NCI-H748 (cell line): ENCODE data around the gene NR1D1.

Source experiments
- DNase-seq: peaks from one replicate; lab custom pipeline; 2025; ENCODE audit not compliant: unreplicated experiment; lab: John Stamatoyannopoulos, UW

NR1D1 gene

DNA sequence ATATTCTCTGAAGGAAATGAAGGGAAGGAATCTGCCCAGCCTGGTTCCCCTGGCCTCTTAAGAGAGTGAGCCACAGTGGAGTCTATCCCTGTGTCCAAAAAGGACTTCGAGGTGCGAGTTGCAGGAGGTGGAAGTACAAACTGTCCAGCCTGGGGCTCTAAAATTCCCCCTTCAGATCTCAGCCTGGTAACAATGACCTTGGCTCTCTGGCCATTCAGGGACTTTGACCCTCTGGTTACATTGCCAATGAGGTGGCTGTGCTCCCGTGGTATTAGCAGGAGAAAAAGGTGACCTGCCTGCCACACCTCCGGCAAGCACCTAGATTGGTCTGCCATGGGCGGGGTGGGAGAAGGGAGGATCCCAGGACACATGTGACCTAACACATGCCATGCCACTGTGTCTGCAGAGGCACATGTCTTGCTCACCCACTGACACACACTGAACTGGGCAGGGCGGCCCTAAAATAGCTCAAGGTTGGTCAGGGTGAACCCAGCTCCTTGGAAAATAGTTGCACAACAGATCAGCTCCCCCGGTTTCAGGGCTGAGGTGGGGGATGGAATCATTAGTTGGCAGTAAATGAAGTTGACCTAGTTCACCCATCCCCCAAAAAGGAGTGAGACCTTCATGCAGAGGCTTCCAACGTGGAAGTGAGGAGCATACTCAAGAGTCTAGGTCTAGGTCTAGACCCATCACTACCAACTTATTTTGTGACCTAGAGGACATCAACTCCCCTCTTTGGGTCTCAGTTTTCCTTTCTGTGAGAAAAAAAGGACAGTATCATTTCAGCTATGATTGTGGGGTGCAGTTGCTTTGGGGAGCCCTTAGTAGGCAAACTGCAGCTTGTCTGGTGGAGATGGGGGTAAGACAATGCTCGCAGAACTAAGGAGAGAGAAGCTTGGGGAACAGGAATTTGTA lies 2.2 kb downstream of the NR1D1 start:
- DNase-seq = no peak

DNA sequence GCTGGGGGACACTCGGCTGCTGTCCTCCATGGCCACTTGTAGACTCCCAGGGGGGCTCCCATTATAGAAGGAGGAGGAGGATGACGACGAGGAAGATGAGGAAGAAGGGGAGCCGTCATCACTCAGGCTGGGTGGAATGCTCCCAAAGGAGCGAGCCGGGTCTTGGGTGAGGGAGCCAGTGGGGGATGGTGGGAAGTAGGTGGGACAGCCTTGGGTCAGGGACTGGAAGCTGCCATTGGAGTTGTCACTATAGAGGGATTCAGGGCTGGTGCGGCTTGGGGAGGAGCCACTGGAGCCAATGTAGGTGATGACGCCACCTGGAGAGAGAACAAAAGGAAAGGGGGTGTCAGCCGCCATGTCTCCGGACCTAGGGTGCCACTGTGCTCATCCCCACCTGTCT lies 3.3 kb downstream of the NR1D1 start:
- DNase-seq = no peak

DNA sequence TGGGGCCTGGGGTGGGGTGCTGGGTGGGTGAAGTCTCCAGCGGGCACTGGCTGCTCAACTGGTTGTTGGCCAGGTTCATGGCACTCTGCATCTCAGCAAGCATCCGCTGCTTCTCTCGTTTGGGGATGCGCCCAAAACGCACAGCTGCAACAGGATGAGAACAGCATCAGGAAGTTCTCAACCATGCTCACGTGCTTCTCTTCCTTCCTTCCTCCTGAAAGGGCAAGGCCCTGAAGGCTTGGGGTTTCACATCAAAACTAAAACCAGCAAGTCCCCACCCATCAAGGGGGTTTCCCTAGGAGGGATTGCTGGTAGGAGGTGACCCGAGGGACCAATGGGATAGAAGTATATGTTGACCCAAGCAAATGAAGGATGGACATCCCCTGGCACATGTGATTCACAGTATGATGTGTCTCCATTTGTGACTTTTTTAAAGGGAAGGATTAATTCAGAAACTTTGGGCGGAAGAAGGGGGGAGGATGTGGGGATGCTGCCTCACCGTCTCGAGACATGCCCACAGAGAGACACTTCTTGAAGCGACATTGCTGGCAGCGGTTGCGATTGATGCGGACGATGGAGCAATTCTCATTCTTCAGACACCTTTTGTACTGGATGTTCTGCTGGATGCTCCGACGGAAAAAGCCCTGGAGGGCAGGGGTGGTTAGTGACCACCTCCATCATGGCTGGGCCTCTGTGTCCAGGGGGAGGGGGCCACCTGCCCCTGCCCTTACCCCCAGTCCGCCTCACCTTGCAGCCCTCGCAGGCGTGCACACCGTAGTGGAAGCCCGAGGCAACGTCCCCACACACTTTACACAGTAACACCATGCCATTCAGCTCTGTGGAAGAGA lies 4.2 kb downstream of the NR1D1 start:
- DNase-seq = no peak

DNA sequence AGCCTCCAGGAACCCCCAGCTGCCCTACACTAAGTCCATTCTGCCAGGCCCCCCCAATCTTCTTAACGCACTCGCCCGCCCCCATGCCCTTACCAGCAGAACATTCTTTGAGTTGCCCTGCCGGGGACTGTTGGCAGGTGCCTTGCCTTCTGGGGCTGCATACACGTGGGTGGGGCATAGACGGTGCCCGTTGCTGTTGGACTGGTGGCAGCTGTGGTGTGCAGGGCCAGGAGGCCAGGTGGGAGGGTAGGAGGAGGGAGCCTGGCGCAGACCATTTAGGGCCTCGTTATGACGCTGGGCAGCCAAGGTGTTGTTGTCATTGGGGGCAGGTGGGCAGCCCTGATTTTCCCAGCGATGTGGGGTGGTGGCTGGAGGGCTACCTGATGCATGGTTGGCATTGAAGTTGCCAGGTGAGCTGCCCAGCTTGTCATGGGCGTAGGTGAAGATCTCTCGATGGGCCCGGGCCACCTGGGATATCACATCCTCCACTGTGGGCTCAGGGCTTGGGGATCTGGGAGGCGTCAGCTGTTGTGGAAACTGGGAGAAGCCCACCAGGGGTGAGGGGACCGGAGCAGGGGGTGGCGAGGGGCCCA lies 4.9 kb downstream of the NR1D1 start:
- DNase-seq = no peak

GRCh38 chr17:40094874-40095273 lies 5.5 kb downstream of the NR1D1 start:
- no peak for DNase-seq

GRCh38 chr17:40093580-40094201 lies 6.7 kb downstream of the NR1D1 start:
- DNase-seq = no peak

- no peak for DNase-seq
These were observed 7.3 kb downstream of the NR1D1 start for GRCh38 chr17:40093005-40093579.

DNA sequence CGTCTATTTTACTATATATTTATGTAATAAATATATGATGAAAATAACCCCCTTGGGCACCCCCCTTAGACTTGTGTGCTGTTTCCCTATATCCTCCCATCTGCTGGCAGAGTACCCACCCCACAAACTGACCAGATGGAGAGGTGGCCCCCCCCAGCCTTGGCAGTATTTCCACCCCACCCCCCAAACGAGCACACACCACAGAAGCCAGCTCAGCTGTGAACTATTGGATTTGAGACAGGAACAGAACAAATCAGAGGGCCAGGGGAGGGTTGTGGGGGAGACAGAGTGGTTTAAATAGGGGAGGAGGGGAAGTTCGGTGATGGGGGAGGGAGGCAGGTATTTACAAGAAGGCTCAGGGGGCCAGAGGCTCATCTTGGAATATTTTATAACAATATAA lies 7.8 kb downstream of the NR1D1 start:
- DNase-seq = no peak

- DNase-seq = no peak
These were observed 8.5 kb downstream of the NR1D1 start for GRCh38 chr17:40091691-40092397.

- no peak for DNase-seq
These were observed 9.9 kb downstream of the NR1D1 start for GRCh38 chr17:40090237-40091119.

- no peak for DNase-seq
These were observed 11.1 kb downstream of the NR1D1 start for GRCh38 chr17:40089077-40089895.

DNA sequence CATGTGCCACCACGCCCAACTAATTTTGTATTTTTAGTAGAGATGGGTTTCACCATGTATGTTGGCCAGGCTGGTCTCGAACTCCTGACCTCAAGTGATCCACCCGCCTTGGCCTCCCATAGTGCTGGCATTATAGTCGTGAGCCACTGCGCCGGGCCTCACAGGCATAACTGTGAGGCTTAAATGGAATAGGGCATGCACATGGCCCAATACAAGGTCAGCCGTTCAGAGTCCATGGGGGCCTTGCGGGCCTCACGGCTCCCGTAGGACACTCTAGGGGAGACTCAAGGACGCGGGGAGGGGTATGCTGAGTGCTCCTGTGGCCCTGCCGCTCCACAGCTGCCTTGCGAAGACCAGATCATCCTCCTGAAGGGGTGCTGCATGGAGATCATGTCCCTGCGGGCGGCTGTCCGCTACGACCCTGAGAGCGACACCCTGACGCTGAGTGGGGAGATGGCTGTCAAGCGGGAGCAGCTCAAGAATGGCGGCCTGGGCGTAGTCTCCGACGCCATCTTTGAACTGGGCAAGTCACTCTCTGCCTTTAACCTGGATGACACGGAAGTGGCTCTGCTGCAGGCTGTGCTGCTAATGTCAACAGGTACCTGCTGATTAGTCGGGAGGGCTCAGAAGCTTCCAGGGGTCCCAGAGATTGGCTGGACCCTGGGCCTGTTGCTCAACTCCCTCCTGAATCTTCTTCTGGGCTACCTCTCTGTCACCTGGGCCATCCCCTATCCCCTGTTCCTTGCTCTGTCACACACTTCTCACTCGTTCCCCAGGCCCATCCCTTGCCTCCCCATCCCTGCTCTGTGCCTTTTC lies 12.3 kb downstream of the NR1D1 start:
- DNase-seq = no peak

- no peak for DNase-seq
These were observed 13.2 kb downstream of the NR1D1 start for GRCh38 chr17:40087049-40087794.

- peak; percentile 39 for DNase-seq
These were observed 14.0 kb downstream of the NR1D1 start for GRCh38 chr17:40086150-40087044.

DNA sequence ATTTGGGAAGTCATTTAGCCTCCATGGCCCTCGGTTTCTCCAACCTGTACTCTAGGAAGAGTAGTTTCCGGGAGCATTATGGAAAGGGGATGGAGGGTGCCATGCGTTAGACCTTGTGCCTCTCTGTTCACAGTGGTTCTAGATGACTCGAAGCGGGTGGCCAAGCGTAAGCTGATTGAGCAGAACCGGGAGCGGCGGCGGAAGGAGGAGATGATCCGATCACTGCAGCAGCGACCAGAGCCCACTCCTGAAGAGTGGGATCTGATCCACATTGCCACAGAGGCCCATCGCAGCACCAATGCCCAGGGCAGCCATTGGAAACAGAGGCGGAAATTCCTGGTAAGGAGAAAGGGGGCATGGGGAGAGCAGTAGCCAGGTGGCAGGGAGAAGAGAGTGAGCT lies 15.9 kb downstream of the NR1D1 start:
- DNase-seq = no peak

DNA sequence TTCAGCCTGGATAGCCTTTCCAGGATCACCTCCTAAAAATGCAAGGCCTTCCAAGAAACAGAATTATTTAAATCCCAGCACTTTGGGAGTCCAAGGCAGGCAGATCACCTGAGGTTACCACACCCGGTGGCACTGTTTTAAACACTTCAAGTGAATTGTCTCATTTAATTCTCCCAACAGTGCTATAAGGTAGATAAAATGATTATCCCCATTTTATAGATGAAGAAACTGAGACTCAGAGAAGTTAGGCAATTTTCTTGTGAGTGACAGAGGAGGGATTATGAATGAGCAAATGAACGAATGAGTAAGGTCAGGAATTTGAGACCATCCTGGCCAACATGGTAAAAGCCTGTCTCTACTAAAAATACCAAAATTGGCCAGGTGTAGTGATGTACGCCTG lies 20.8 kb downstream of the NR1D1 start:
- no peak for DNase-seq
